ENCODE results near the gene IMMP1L.

GRCh38 chr11:31555938-31556337 is 46.5 kb upstream of the IMMP1L start:
- TF ChIP-seq, protein P1, sequence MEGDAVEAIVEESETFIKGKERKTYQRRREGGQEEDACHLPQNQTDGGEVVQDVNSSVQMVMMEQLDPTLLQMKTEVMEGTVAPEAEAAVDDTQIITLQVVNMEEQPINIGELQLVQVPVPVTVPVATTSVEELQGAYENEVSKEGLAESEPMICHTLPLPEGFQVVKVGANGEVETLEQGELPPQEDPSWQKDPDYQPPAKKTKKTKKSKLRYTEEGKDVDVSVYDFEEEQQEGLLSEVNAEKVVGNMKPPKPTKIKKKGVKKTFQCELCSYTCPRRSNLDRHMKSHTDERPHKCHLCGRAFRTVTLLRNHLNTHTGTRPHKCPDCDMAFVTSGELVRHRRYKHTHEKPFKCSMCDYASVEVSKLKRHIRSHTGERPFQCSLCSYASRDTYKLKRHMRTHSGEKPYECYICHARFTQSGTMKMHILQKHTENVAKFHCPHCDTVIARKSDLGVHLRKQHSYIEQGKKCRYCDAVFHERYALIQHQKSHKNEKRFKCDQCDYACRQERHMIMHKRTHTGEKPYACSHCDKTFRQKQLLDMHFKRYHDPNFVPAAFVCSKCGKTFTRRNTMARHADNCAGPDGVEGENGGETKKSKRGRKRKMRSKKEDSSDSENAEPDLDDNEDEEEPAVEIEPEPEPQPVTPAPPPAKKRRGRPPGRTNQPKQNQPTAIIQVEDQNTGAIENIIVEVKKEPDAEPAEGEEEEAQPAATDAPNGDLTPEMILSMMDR (IDR thresholded peaks at IDR 0.05 in 2 of 3, conservative IDR thresholded peaks at IDR 0.05 in 1 of 3; ENCODE audit: borderline replicate concordance in 1 of 3, insufficient read depth in 1 of 3, low read depth in 2 of 3, low read length in 2 of 3), result no peak
- no peak for TF ChIP-seq SP1 (IDR thresholded peaks at IDR 0.05; ENCODE audit: low read depth)
- no peak for TF ChIP-seq CEBPB (IDR thresholded peaks at IDR 0.05; ENCODE audit: low read depth)
- TF ChIP-seq, protein P2, sequence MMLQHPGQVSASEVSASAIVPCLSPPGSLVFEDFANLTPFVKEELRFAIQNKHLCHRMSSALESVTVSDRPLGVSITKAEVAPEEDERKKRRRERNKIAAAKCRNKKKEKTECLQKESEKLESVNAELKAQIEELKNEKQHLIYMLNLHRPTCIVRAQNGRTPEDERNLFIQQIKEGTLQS (IDR thresholded peaks at IDR 0.05), result no peak
- no peak for TF ChIP-seq EZH2 (IDR thresholded peaks at IDR 0.05)
- no peak for TF ChIP-seq POLR2AphosphoS5 (IDR thresholded peaks at IDR 0.05; ENCODE audit: low read depth, low read length)
- TF ChIP-seq MAX (IDR thresholded peaks at IDR 0.05), result no peak
- TF ChIP-seq POLR2A (IDR thresholded peaks at IDR 0.05; ENCODE audit: borderline replicate concordance, extremely low read depth, insufficient read depth, insufficient read length), result no peak
- TF ChIP-seq REST (IDR thresholded peaks at IDR 0.05; ENCODE audit: low read depth), result no peak
- no peak for TF ChIP-seq ZFX (IDR thresholded peaks at IDR 0.05)
- TF ChIP-seq EZH2phosphoT487 (IDR thresholded peaks at IDR 0.05; ENCODE audit: borderline replicate concordance), result no peak
- TF ChIP-seq FOSL1 (IDR thresholded peaks at IDR 0.05; ENCODE audit: low read depth), result no peak

Measured in HCT116 (cell line).